HEK293T (cell line): ENCODE results near the gene SLX4.

Source experiments
- ELF4 ChIP-seq: fragments of 450-650 bp; IDR thresholded peaks from 2 replicates; pipeline ENCODE4 v1.6.1; 2017; ENCODE audit warnings: antibody characterized with exemption
- FOXK2 ChIP-seq: fragments of 450-650 bp; IDR thresholded peaks from 2 replicates; pipeline ENCODE4 v1.6.1; 2016; ENCODE audit warnings: mild to moderate bottlenecking
- FOXM1 ChIP-seq: fragments of 450-650 bp; IDR thresholded peaks from 2 replicates; pipeline ENCODE4 v1.6.1; 2017; ENCODE audit warnings: mild to moderate bottlenecking, borderline replicate concordance
- HDGF ChIP-seq: fragments of 450-650 bp; IDR thresholded peaks from 2 replicates; pipeline ENCODE4 v1.6.1; 2017; ENCODE audit warnings: antibody characterized with exemption, borderline replicate concordance
- LEF1 ChIP-seq: fragments of 450-650 bp; IDR thresholded peaks from 2 replicates; pipeline ENCODE4 v1.6.1; 2017; ENCODE audit warnings: mild to moderate bottlenecking, borderline replicate concordance
- SP1 ChIP-seq: fragments of 450-650 bp; IDR thresholded peaks from 2 replicates; pipeline ENCODE4 v1.6.1; 2017
- SUZ12 ChIP-seq: fragments of 450-650 bp; IDR thresholded peaks from 2 replicates; pipeline ENCODE4 v1.6.1; 2016; ENCODE audit warnings: mild to moderate bottlenecking
- TF ChIP-seq, protein P1 (sequence below): fragments of 450-650 bp; IDR thresholded peaks from 2 replicates; pipeline ENCODE4 v1.6.1; 2016

DNA sequence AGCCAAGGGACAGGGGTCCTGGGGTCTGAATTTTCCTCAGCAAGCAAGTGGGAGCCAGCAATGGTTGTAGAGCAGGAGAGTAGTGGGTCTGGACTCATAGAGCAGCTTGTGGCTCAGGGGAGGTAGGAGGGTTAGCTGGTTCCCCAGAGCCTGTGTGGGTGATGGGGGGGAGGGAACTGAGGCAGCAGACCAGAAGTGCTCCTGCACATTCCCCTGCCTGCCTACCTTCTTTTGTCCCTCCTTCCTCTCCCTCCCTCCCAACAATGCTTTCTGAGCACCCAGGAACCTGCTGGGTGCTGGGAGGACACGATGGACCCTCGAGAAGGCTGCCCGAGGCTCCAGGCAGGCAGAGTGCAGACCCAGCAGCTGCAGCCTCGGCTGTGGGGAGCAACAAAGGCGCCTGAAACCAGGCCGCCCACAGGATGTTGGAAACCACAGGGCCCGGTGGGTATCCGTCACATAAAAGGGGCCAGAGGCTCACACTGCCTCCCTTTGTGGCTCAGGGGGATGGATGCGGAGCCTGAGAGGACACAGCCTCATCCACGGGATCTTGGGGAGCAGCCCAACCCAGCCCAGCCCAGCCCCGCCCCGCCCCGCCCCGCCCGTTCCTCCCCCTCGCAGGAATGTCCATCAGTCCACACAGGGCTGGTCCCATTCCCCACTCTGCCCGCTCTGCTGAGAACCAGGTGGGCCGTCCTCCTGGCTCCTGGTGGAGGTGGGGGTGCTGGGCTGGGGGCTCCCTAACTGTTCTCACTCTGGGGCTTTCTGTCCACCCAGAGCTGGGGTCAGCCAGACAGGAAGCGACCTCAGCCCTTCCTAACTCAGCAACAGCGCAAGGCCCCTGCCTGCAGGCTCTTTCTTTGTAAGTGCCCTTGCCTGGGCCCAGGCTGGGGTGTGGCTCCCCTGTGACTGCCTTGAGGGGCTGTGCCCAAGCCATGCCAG lies 32.5 kb downstream of the SLX4 start:
- no peak for TF ChIP-seq SP1
- TF ChIP-seq HDGF, result no peak
- no peak for TF ChIP-seq LEF1
- no peak for TF ChIP-seq FOXK2
- no peak for TF ChIP-seq ELF4
- TF ChIP-seq FOXM1, result no peak
- TF ChIP-seq, protein P1, sequence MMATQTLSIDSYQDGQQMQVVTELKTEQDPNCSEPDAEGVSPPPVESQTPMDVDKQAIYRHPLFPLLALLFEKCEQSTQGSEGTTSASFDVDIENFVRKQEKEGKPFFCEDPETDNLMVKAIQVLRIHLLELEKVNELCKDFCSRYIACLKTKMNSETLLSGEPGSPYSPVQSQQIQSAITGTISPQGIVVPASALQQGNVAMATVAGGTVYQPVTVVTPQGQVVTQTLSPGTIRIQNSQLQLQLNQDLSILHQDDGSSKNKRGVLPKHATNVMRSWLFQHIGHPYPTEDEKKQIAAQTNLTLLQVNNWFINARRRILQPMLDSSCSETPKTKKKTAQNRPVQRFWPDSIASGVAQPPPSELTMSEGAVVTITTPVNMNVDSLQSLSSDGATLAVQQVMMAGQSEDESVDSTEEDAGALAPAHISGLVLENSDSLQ, result no peak
- no peak for TF ChIP-seq SUZ12
